T-helper 1 cell treated with Interleukin-12 subunit alpha and Interleukin-12 subunit beta and Interleukin-4 antibody, amounts not matched to agents 30 ng/mL and 1 ng/mL, for 36 hours (primary cell): ENCODE measurements around the gene ITPRID1. TPM values are rescaled to one million over a fixed set of nuclear protein-coding genes. Genes with fewer than 3 reads are reported as not detected.

Source experiments
- intact Hi-C: fragments of 100-400 bp; cut with micrococcal nuclease; formaldehyde crosslinking; loops from one replicate; pipeline ENCODE4 v1.15.1; 2024
- total RNA-seq: library from RNA; stranded (reverse); gene quantifications from 2 replicates; pipeline ENCODE4 v1.2.3, GENCODE V29; 2022

The ITPRID1 gene
- total RNA-seq, 1 donor from 2014 or later: not detected

GRCh38 chr7:31633467-31633866 is 119.6 kb downstream of the ITPRID1 start:
- intact Hi-C loops: no loop called here

- intact Hi-C loops: no loop called here
Observed at GRCh38 chr7:31633894-31634494, 120.1 kb downstream of the ITPRID1 start.

GRCh38 chr7:31640381-31640780 is 126.5 kb downstream of the ITPRID1 start:
- intact Hi-C loops: no loop called here

- intact Hi-C loops: no loop called here
Observed at GRCh38 chr7:31642681-31643115, 128.8 kb downstream of the ITPRID1 start.

GRCh38 chr7:31646942-31647341 is 133.1 kb downstream of the ITPRID1 start:
- intact Hi-C loops: no loop called here

GRCh38 chr7:31647511-31647910 is 133.6 kb downstream of the ITPRID1 start:
- intact Hi-C loops: no loop called here

- intact Hi-C loops: no loop called here
Observed at GRCh38 chr7:31648288-31648687, 134.4 kb downstream of the ITPRID1 start.

- intact Hi-C loops: no loop called here
Observed at GRCh38 chr7:31648880-31649279, 135.0 kb downstream of the ITPRID1 start.

- intact Hi-C loops: no loop called here
Observed at GRCh38 chr7:31651234-31652062, 137.6 kb downstream of the ITPRID1 start.

- intact Hi-C loops: no loop called here
Observed at GRCh38 chr7:31652063-31652326, 138.1 kb downstream of the ITPRID1 start.

GRCh38 chr7:31663072-31663471 is 149.2 kb downstream of the ITPRID1 start:
- intact Hi-C loops: no loop called here

GRCh38 chr7:31664890-31665289 is 151.0 kb downstream of the ITPRID1 start:
- intact Hi-C loops: no loop called here

GRCh38 chr7:31665546-31665945 is 151.7 kb downstream of the ITPRID1 start:
- intact Hi-C loops: no loop called here

- intact Hi-C loops: no loop called here
Observed at GRCh38 chr7:31669461-31669860, 155.6 kb downstream of the ITPRID1 start.

- intact Hi-C loops: no loop called here
Observed at GRCh38 chr7:31679574-31680305, 165.8 kb downstream of the ITPRID1 start.

- intact Hi-C loops: no loop called here
Observed at GRCh38 chr7:31683445-31684225, 169.7 kb downstream of the ITPRID1 start.

GRCh38 chr7:31687024-31687748 is 173.3 kb downstream of the ITPRID1 start, which contains the start of gene PPP1R17:
Gene PPP1R17, plus strand, starts transcription at chr7:31687215. Its CDS starts 5,227 bp downstream, at chr7:31692442.
- intact Hi-C loops: no loop called here

- intact Hi-C loops: no loop called here
Observed at GRCh38 chr7:31688372-31688771, 174.5 kb downstream of the ITPRID1 start.

- intact Hi-C loops: no loop called here
Observed at GRCh38 chr7:31688996-31689395, 175.1 kb downstream of the ITPRID1 start.

- intact Hi-C loops: no loop called here
Observed at GRCh38 chr7:31690935-31691334, 177.0 kb downstream of the ITPRID1 start.

GRCh38 chr7:31692451-31692850 is 178.6 kb downstream of the ITPRID1 start:
- intact Hi-C loops: no loop called here
